Right lobe of liver (tissue), 6 donors: ENCODE data around the gene KCNH2. TPM values are rescaled to one million over a fixed set of nuclear protein-coding genes. Genes with fewer than 3 reads are reported as not detected.
A peak's percentile ranks its signal among the peaks of the same experiment; 100 is the strongest.

Experiments used
- ATAC-seq, 4 donors: fragments of 200-7000 bp; cut with Tn5 transposase; one replicate each; pipeline ENCODE4 v1.9.1; 2020; ENCODE audit warnings: mild to moderate bottlenecking in 4 of 4, moderate library complexity in 4 of 4
- DNase-seq, 3 donors: peaks; one replicate each; pipeline ENCODE4 v3.0.0-alpha.2; 2020
- H3K27ac ChIP-seq, 3 donors: fragments of 200-600 bp; one replicate each; pipeline ENCODE4 v1.8.0; 2022
- H3K27me3 ChIP-seq, 2 donors: fragments of 200-600 bp; one replicate each; pipeline ENCODE4 v1.8.0; 2022
- H3K36me3 ChIP-seq, 4 donors: fragments of 200-600 bp; sonication (generic) in 1 of 4; one replicate each; pipeline versions ENCODE4 v1.5.1 to v1.8.0; 2017 to 2022; ENCODE audit warnings: control low read depth in 1 of 4
- H3K4me1 ChIP-seq, 4 donors: fragments of 200-600 bp; sonication (generic) in 1 of 4; one replicate each; pipeline versions ENCODE4 v1.5.1 to v1.8.0; 2017 to 2022; ENCODE audit warnings: control low read depth in 1 of 4
- H3K4me3 ChIP-seq, 3 donors: fragments of 200-600 bp; one replicate each; pipeline ENCODE4 v1.8.0; 2022
- H3K9me3 ChIP-seq, 4 donors: fragments of 200-600 bp; sonication (generic) in 1 of 4; one replicate each; pipeline versions ENCODE4 v1.5.1 to v1.8.0; 2017 to 2022; ENCODE audit warnings: control low read depth in 1 of 4
- CTCF ChIP-seq, 4 donors: fragments of 200-600 bp in 3 of 4; fragments of 450-650 bp in 1 of 4; IDR thresholded peaks; one replicate each; pipeline versions ENCODE4 v1.5.1 to v1.8.0; 2016 to 2022; ENCODE audit warnings: antibody characterized with exemption in 4 of 4, mild to moderate bottlenecking in 2 of 4
- POLR2A ChIP-seq: fragments of 450-650 bp; IDR thresholded peaks from one replicate; pipeline ENCODE4 v1.6.1; 2017; ENCODE audit warnings: antibody characterized with exemption, mild to moderate bottlenecking
- WGBS: methylation state at CpG from one replicate; pipeline ENCODE4 v1.1.6; 2018; ENCODE audit warnings: low coverage, low lambda C conversion rate; ENCODE audit not compliant: insufficient coverage; ENCODE audit errors: missing lambda C conversion rate; 5-methylcytosine and 5-hydroxymethylcytosine counted together
- intact Hi-C, 2 donors: fragments of 100-400 bp; cut with DNase I; formaldehyde crosslinking; loops; one replicate each; pipeline versions ENCODE4 v1.11.2 to v1.14.1; 2022
- total RNA-seq, 6 experiments: library from RNA; depleted of rRNA in 2 of 6; stranded (reverse); fragments of >200 nt in 2 of 6; fragmentation: NEBNext Ultra II Directional in 3 of 6; extraction: Animal tissue kit (Norgen Biotek cat#: 25700) in 3 of 6; gene quantifications; one replicate each; pipeline versions ENCODE4 v1.1.0 to v1.2.4, GENCODE V29; 2016 to 2023
- donor health status: DM: no; HTN: yes; CAD: no.
- donor health status: DM: no; HTN: no; CAD: no.
- donor health status: DM: no; HTN: no; CAD: no.
- donor health status: DM: no; HTN: yes; CAD: no.
- donor health status: DM: no; HTN: yes; CAD: no.

The KCNH2 gene
- total RNA-seq, 6 experiments from 2014 or later = 0.11 to 0.69 (median 0.18) TPM; not detected in 1

- whole genome bisulfite sequencing = 44% methylated on average over 7 of the region's 7 CpGs
- no peak for ATAC-seq
- Histone ChIP-seq H3K36me3 (no peaks in the 10 kb centered on the region), H3K9me3 (no peaks in the 10 kb centered on the region), H3K4me3 (no peak overlapping the region), H3K27me3 (no peaks in the 10 kb centered on the region), H3K27ac (no peak overlapping the region), H3K4me1 (no peaks in the 10 kb centered on the region)
- intact Hi-C loops = no loop called here
- no peak for DNase-seq
- TF ChIP-seq CTCF (IDR thresholded peaks at IDR 0.05) = no peak
- no peak for TF ChIP-seq POLR2A
Measured at GRCh38 chr7:150917969-150918368, 60.2 kb downstream of the KCNH2 start.

DNA sequence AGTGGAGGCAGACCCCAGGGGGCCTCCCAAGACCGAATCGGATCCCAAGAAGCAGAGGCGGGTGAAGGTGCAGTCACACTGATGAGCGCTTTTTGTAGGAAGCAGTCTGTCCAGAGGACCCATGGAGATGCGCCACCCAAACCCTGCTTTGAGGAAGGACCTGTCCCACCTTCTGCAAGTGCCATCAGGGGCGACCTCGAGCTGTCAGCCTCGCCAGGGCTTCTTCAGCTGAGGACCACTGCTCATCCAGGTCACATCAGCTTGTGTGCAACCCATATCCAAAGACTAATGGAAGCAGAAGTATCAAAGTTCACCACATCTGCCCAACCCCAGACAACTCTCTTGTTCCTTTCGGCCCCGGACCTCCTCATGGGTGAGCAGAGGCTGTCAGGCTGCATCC, 61.5 kb downstream of the KCNH2 start:
- ATAC-seq (no peak), DNase-seq (peak in 1 of 3 donors; percentile 30)
- Histone ChIP-seq H3K36me3 (no peaks in the 10 kb centered on the region), H3K9me3 (no peaks in the 10 kb centered on the region), H3K27ac (no peak overlapping the region), H3K4me1 (no peaks in the 10 kb centered on the region), H3K4me3 (no peak overlapping the region), H3K27me3 (no peaks in the 10 kb centered on the region)
- TF ChIP-seq CTCF (IDR thresholded peaks at IDR 0.05) = no peak
- TF ChIP-seq POLR2A = no peak
- WGBS = 80% methylated on average over 1 of the region's 10 CpGs
- intact Hi-C loops = no loop called here

GRCh38 chr7:150914966-150915365, 63.2 kb downstream of the KCNH2 start:
- intact Hi-C loops = no loop called here
- TF ChIP-seq CTCF (IDR thresholded peaks at IDR 0.05) = no peak
- no peak for TF ChIP-seq POLR2A
- no peak for DNase-seq
- ATAC-seq = no peak
- Histone ChIP-seq H3K27ac (no peak overlapping the region), H3K4me3 (no peak overlapping the region), H3K36me3 (no peaks in the 10 kb centered on the region), H3K4me1 (no peaks in the 10 kb centered on the region), H3K9me3 (no peaks in the 10 kb centered on the region), H3K27me3 (no peaks in the 10 kb centered on the region)
- WGBS = 50% methylated on average over 6 of the region's 6 CpGs

DNA sequence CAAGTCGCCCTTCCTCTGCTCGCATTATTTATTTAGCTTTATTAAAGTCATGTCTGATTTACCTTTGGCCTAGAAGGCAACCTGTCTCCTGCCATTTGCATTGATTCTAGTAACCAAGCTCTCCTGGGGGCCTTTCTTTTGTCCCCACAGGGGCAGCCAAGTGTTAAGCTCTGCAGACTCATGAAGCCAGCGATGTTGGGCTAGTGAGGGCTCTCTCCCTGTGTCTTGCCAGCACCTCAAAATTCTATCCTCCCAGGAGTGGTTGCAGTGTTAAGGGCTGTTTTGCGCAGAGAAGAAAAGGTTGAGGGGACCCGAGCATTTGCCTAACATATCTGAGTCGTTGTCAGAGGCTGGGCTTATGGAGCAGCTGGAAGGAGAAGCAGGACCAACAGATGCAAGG, 63.9 kb downstream of the KCNH2 start:
- H3K4me1 ChIP-seq = no peaks in the 10 kb centered on the region
- no peaks in the 10 kb centered on the region for H3K36me3 ChIP-seq
- DNase-seq (no peak), ATAC-seq (no peak)
- TF ChIP-seq CTCF (IDR thresholded peaks at IDR 0.05) (no peak), POLR2A (no peak)
- H3K27me3 ChIP-seq = no peaks in the 10 kb centered on the region
- no peak overlapping the region for H3K27ac ChIP-seq
- WGBS = 73% methylated on average over 5 of the region's 6 CpGs
- no peak overlapping the region for H3K4me3 ChIP-seq
- intact Hi-C loops = no loop called here
- H3K9me3 ChIP-seq = no peaks in the 10 kb centered on the region

DNA sequence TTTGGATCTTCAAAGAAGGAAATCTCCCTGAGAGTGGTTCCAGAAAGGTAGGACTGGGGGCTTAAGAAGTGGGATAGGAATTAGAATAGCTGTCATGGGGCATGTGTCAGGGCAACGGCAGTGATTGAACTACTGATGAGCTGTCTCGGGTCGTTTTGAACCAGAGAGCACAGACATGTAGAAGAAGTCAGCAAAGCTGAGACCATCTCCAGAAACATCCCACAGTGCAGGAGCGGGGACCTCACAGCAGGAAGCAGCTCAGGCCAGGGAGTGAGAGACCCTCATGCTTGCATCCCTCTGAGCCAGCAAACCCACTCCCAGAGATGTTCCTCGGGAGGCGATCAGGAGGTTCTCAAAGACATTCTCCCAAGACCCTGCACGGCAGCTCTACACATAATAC, 65.7 kb downstream of the KCNH2 start:
- 55% methylated on average over 5 of the region's 7 CpGs for WGBS
- ATAC-seq = no peak
- no peak for TF ChIP-seq POLR2A

More for the DNA sequence above, 65.7 kb downstream of the KCNH2 start:
- Histone ChIP-seq H3K27ac (no peak overlapping the region), H3K9me3 (no peaks in the 10 kb centered on the region), H3K4me1 (no peaks in the 10 kb centered on the region), H3K4me3 (no peak overlapping the region), H3K36me3 (no peaks in the 10 kb centered on the region), H3K27me3 (no peaks in the 10 kb centered on the region)
- intact Hi-C loops = no loop called here
- DNase-seq = peak in 1 of 3 donors; percentile 22
